HK-2 (cell line): Measurements from ENCODE around the gene HCRT.
A peak's percentile ranks its signal among the peaks of the same experiment; 100 is the strongest.
"Not testable (repeated sequence)": the region's sequence is repeated elsewhere in the genome, so short reads cannot be mapped to it uniquely, and the experiment has no call there.

Experiments
- DNase-seq: peaks from one replicate; pipeline ENCODE4 v3.0.0-alpha.2; 2018; ENCODE audit not compliant: unreplicated experiment

HCRT gene

DNA sequence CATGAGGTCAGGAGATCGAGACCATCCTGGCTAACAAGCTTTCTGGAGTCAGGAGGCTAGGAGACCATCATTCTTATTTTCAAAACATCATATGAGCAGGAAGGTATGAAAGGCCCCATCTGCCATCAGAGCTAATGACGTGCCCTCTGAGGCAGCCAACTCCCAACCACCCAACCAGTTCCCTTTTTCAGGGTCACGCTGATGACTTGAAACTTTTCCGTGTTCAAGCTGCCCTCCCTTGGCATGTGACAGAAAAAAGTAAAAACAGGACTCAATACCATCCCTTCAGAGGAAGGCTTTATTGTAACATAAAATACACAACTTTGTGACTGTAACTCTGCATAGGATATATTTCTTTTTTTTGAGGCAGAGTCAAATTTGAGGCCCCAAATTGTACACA, 13.6 kb upstream of the HCRT start:
- DNase-seq: no peak

GRCh38 chr17:42197564-42198156, 12.4 kb upstream of the HCRT start:
- no peak for DNase-seq

DNA sequence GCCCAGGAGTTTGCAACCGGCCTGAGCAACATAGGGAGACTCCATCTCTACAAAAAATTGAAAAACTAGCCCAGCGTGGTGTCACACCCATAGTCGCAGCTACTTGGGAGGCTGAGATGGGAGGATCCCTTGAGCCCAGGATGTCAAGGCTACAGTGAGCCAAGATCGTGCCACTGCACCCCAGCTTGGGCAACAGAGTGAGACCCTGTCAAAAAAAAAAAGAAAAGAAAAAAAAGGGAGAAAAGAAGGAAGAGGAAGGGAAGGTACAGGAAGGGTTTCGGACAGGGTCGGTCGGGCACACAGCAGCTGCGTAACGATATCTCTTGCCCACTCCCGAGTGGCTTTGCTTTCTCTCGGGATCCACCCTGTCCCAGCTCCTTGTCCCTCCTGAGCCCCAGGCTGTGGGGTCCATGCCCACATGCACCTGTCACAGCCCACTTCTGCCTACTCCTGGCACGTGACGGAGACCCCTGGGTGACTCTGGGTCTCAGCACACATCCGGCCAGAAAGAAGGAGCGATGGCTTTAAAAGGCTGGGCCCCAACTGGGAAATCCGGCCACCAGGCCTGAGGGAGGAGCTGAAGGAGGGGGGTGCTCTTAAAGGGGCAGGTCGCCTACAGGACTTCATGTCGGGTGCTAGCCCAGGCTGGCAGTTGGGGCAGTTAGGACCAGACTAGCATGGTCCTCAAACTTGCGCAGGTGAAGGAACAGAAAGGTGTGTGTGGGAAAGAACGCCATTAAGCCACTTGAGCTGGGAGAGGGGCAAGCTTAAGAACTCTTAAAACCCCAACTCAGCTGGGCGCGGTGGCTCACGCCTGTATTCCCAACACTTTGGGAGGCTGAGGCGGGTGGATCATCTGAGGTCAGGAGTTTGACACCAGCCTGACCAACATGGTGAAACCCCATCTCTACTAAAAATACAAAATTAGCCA, 9.0 kb upstream of the HCRT start, which contains the start of gene GHDC:
Gene GHDC, minus strand, starts transcription at position 526 of the 931 bp plus-strand sequence. CDS start 913 bp downstream, outside the sequence.
- peak; percentile 71 for DNase-seq

- no peak for DNase-seq
Observed at GRCh38 chr17:42193216-42193968, 8.1 kb upstream of the HCRT start.

DNA sequence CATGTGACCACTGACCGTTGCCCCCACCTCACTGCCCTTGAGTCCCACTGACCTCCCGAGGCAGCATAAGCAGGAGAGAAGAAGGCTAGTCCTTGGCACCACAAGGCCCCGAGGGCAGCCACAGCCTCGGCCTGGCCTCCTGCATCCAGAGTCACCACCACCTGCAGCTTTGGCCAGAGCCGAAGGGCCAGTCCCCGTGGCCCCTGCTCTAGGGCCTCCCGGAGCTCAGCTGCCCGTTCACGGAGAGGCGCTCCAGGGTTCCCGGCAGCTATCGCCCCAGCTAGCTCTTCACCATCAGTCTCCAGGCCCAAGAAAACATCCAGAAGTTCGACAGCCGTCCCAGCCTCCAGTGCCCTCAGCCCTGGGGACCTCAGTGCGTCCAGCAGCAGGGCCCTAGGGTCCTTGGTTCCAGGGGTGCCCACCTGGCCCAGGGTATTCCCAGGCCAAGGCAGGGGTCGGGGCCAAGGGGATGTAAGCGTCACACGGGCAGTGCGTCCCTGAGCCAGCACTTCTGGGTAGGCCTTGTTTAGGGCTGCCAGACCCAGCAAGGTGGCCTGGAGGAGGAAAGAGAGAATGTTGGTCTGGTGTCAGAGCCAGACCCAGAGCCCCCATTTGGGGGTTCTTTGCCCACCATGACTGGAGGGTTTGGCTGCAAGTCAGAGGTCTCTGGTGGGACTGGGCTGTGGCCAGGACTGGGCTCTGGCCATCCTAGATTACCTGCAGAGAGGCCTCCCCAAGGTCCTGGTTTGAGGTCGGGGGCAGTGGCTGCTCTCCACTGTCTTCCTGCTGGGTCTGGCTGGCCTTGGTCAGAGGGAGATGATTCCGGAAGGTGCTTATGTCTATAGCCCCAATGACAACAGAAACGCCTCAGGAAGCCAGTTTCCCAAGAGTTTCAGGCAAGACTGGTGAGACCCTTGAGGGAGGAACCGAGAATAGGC, 7.2 kb upstream of the HCRT start:
- DNase-seq: no peak

- no peak for DNase-seq
Observed at GRCh38 chr17:42191275-42191608, 6.0 kb upstream of the HCRT start.

DNA sequence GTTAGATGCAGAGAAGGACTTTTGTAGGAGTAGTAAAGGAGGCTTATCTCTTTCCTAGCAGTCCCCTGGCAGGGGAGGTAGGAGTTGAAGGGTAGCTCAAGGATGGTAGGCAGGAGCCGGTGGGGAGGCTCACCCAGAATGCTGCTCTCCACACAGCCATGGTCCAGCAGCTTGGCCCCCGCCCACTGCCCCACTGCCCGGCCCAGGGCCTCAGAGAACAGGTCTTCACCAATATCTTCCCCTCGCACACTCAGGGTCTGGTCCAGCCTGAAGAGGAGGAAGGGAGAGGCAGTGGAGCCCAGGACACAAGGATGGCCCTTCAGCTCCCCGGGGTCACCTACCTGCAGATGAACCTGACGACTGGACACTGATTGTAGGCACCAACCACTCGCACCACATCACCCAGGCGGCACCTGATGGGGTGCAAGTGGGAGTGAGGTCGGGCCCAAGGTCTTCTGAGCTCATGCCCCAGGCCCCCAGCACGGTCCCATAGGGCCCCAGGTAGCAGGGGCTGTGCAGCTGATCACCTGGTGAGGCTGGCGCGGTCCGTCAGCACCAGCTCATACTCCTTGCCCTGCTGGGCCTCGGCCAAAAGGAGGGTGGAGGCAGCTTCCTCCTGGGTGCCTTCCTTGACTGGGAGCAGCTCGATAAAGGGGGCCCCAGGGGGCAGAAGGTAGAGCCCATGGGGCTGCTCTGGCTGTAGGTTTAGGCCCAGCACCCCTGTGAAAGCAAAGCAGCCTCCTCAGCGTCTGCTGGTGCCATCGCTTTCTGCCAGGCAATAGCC, 5.4 kb upstream of the HCRT start:
- DNase-seq: no peak

- no peak for DNase-seq
Observed at GRCh38 chr17:42189651-42189965, 4.4 kb upstream of the HCRT start.

- no peak for DNase-seq
Observed at GRCh38 chr17:42188749-42189650, 3.7 kb upstream of the HCRT start.

DNA sequence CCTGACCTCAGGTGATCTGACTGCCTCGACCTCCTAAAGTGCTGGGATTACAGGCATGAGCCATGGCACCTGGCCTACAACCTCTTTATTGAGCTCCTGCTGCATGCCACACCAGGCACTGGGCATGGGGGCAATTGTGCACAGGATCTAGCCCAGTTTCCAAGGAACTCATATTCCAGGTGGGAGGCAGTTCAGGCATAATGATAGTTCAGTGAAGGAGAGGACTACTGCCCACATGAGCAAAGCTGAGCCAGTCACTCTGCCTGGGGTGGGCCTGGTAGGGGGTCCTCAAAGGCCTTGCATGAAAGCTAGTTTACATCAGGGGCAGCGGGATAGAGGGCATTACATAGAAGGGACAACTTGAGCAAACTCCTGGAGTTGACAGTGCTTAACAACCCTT, 2.6 kb upstream of the HCRT start:
- no peak for DNase-seq

DNA sequence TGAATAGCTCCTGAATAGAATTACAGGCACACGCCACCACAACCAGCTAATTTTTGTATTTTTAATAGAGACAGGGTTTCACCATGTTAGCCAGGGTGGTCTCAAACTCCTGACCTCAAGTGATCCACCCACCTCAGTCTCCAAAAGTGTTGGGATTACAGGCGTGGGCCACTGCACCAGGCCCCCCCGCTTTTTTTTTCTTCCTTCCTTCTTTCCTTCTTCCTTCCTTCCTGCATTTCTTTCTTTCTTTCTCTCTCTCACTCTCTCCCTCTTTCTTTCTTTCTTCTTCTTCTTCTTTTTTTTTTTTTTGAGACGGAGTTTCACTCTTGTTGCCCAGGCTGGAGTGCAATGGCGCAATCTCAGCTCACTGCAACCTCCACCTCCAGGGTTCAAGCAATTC, 939 bp upstream of the HCRT start:
- DNase-seq: not testable (repeated sequence)

DNA sequence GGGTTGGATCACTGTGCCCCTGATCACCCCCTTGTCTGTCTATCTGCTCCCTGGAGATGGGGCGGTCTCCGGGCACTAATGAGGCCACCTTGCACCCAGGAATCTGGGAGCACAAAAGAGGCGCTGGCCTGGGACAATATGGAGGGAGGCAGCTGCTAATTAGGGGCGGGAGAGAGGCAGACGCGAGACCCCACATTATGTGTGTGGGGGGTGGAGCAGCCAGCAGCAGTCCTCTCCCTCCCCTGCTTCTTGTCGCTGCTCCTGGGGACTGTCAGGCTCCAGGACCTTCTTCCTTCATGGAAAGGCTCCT, 324 bp upstream of the HCRT start:
- DNase-seq: no peak

DNA sequence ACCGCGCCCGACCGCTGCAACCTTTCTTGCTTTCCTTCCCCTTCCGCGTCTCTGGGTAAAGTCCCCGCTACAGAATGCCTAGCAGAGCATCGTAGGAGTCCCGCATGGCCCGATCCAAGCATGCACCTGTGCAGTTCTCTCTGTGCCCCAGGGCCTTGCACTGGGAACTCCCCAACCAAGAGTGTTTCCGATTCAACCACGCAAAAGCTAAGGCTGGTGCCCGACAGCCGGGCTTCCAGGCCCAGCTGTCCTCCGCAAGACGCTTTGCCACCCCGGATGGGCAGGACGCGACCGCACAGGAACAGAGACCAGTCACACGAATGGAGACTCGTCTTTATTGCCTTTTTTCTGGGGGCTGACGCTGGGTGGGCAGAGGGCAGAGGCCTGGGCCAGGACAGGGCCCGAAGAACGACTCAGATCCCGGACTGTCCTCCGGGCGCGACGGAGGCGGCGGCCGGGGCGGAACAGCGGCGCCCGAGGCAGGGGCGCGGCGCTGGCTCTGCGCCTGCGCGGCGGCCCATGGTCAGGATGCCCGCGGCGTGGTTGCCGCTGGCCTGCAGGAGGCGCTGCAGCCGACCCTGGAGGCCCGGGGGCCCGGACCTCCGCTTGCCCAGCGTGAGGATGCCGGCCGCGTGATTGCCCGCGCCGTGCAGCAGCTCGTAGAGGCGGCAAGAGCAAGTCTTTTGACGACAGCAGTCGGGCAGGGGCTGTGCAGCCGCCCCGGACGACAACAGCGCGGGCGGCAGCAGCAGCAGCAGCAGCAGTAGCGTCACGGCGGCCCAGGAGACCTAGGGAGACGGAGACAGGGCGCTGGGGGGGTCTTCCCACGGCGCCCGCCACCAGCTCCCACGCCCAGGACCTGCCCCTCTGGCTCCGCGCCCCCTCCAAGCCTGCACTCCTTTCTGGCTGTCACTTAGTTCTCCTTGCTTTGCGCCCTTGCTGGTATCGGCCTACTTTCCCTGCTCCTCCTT, 1.2 kb downstream of the HCRT start:
- DNase-seq: peak; percentile 70

- DNase-seq: peak; percentile 18
Observed at GRCh38 chr17:42182927-42183734, 2.1 kb downstream of the HCRT start.

- DNase-seq: no peak
Observed at GRCh38 chr17:42181851-42182207, 3.4 kb downstream of the HCRT start.

DNA sequence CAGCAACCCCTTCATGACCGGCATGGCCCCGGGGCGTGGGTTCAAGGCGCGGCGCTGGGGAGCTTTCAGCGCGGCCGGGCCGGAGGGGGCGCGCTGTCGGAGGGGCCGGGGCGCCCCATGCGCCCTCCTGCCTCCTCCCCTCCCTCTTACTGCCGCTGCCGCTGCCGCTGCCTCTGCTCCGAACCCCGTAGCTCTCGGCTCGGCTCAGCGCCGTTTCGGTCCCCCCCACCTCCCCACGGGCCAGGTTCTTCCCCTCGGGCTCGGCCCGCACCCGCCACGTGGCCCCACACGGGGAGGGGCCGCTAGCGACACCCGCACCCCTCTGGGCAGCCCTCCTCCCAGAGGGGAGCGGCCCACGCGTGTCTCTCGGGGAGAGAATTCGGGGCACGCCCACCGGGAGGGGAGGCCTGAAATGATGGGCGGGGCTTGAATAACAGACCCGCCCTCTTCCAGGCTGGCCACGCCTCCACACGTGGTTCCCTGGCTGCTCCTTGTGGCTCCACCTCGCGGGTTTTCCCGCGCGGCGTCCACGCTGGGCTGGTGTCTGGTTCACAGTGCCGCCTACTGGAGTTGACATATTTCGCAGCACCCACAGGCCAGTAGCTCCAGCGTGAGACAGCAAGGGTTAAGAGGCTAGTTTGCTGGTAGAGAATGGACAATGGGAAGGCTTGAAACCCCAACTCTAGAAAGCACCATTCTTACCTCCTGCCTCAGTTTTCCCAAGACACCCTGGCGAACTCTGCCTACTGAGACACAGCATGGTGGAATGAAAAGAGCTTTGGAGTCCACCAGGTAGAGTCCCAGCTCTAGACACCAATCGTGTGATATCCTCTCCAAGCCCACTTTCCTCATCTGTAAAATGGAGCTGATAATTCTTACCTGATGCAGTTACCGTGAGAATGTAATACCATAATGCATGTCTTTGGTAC, 4.1 kb downstream of the HCRT start, which contains the start of gene KCNH4:
Gene KCNH4, minus strand, starts transcription at position 221 of the 929 bp plus-strand sequence. Its CDS starts 197 bp downstream, at position 24.
- DNase-seq: peak; percentile 86
